IgD-negative memory B cell (primary cell): ENCODE data around the gene MIDN. TPM values are rescaled to one million over a fixed set of nuclear protein-coding genes. Genes with fewer than 3 reads are reported as not detected.

Source experiments
- H3K27ac Mint-ChIP-seq, 3 donors: one replicate each; pipeline ENCODE4 v1.8.0; 2020 to 2022; ENCODE audit warnings: mild to moderate bottlenecking in 3 of 3, mixed read lengths in 3 of 3, moderate library complexity in 1 of 3
- H3K27me3 Mint-ChIP-seq: one replicate; pipeline ENCODE4 v1.8.0; 2021; ENCODE audit warnings: mixed read lengths
- H3K36me3 Mint-ChIP-seq: one replicate; pipeline ENCODE4 v1.8.0; 2020; ENCODE audit warnings: mild to moderate bottlenecking, mixed read lengths
- H3K4me1 Mint-ChIP-seq, 3 donors: one replicate each; pipeline ENCODE4 v1.8.0; 2020 to 2022; ENCODE audit warnings: mixed read lengths in 3 of 3, mild to moderate bottlenecking in 1 of 3
- H3K4me3 Mint-ChIP-seq, 4 donors: one replicate each; pipeline ENCODE4 v1.8.0; 2020 to 2022; ENCODE audit warnings: mild to moderate bottlenecking in 4 of 4, mixed read lengths in 4 of 4, moderate library complexity in 3 of 4
- H3K9me3 Mint-ChIP-seq, 3 donors: one replicate each; pipeline ENCODE4 v1.8.0; 2020 to 2021; ENCODE audit warnings: mixed read lengths in 3 of 3, mild to moderate bottlenecking in 1 of 3
- polyA plus RNA-seq: library from polyadenylated mRNA; unstranded; fragments of 300-500 nt; fragmentation: Illumina TruSeq; gene quantifications from one replicate; pipeline ENCODE4 v1.2.3, GENCODE V29; 2021

The MIDN gene
- polyA plus RNA-seq, 1 donor from 2014 or later = 4.8 TPM

GRCh38 chr19:1254530-1255185, 6.3 kb downstream of the MIDN start:
- Mint-ChIP-seq H3K4me3 (peak overlapping the region in 2 of 4 donors; percentile 51 to 80), H3K27ac (peak overlapping the region in 2 of 3 donors; percentile 10 to 93), H3K4me1 (peaks cover 13 to 23% (median 16%) of the 10 kb centered on the region in 3 donors), H3K9me3 (no peaks in the 10 kb centered on the region), H3K27me3 (no peaks in the 10 kb centered on the region), H3K36me3 (peaks cover 4% of the 10 kb centered on the region)

- peak overlapping the region in 2 of 4 donors; percentile 32 to 67 for H3K4me3 Mint-ChIP-seq
Measured at GRCh38 chr19:1255186-1256161, 7.1 kb downstream of the MIDN start.

GRCh38 chr19:1256646-1257474, 8.5 kb downstream of the MIDN start:
- H3K27me3 Mint-ChIP-seq = no peaks in the 10 kb centered on the region
- H3K36me3 Mint-ChIP-seq = peaks cover 4% of the 10 kb centered on the region
- H3K27ac Mint-ChIP-seq = peak overlapping the region in 2 of 3 donors; percentile 71 to 95
- peaks cover 20 to 27% (median 26%) of the 10 kb centered on the region in 3 donors for H3K4me1 Mint-ChIP-seq
- H3K4me3 Mint-ChIP-seq = peak overlapping the region; percentile 41 to 92 (median 60)
- no peaks in the 10 kb centered on the region for H3K9me3 Mint-ChIP-seq

More at GRCh38 chr19:1255186-1256161, 7.1 kb downstream of the MIDN start:
- no peaks in the 10 kb centered on the region for H3K9me3 Mint-ChIP-seq
- H3K36me3 Mint-ChIP-seq = peaks cover 4% of the 10 kb centered on the region
- peak overlapping the region in 2 of 3 donors; percentile 23 to 93 for H3K27ac Mint-ChIP-seq
- H3K4me1 Mint-ChIP-seq = peaks cover 17 to 25% (median 19%) of the 10 kb centered on the region in 3 donors
- H3K27me3 Mint-ChIP-seq = no peaks in the 10 kb centered on the region

- Mint-ChIP-seq H3K4me1 (peaks cover 21 to 29% (median 27%) of the 10 kb centered on the region in 3 donors), H3K9me3 (no peaks in the 10 kb centered on the region), H3K36me3 (peaks cover 4% of the 10 kb centered on the region)
Measured at GRCh38 chr19:1257475-1258162, 9.2 kb downstream of the MIDN start.

GRCh38 chr19:1258163-1258492, 9.7 kb downstream of the MIDN start:
- peaks cover 24 to 30% (median 29%) of the 10 kb centered on the region in 3 donors for H3K4me1 Mint-ChIP-seq
- H3K9me3 Mint-ChIP-seq = no peaks in the 10 kb centered on the region
- H3K4me3 Mint-ChIP-seq = peak overlapping the region; percentile 71 to 93 (median 85)
- H3K36me3 Mint-ChIP-seq = peaks cover 4% of the 10 kb centered on the region
- H3K27ac Mint-ChIP-seq = peak overlapping the region; percentile 95 to 100 (median 98)
- H3K27me3 Mint-ChIP-seq = no peaks in the 10 kb centered on the region

More at GRCh38 chr19:1257475-1258162, 9.2 kb downstream of the MIDN start:
- Mint-ChIP-seq H3K27ac (peak overlapping the region; percentile 95 to 100 (median 98)), H3K27me3 (no peaks in the 10 kb centered on the region), H3K4me3 (peak overlapping the region; percentile 71 to 93 (median 85))

- peak overlapping the region; percentile 95 to 100 (median 98) for H3K27ac Mint-ChIP-seq
- H3K27me3 Mint-ChIP-seq = peaks cover 1% of the 10 kb centered on the region
- H3K4me1 Mint-ChIP-seq = peaks cover 27 to 35% (median 28%) of the 10 kb centered on the region in 3 donors
- peak overlapping the region; percentile 78 to 93 (median 88) for H3K4me3 Mint-ChIP-seq
- H3K36me3 Mint-ChIP-seq = peaks cover 4% of the 10 kb centered on the region
- H3K9me3 Mint-ChIP-seq = no peaks in the 10 kb centered on the region
Measured at GRCh38 chr19:1258707-1259205, 10.4 kb downstream of the MIDN start.

- peaks cover 1% of the 10 kb centered on the region for H3K27me3 Mint-ChIP-seq
- H3K4me3 Mint-ChIP-seq = peak overlapping the region; percentile 78 to 93 (median 88)
- H3K4me1 Mint-ChIP-seq = peaks cover 28 to 35% (median 30%) of the 10 kb centered on the region in 3 donors
- peak overlapping the region; percentile 95 to 100 (median 98) for H3K27ac Mint-ChIP-seq
- H3K9me3 Mint-ChIP-seq = no peaks in the 10 kb centered on the region
- H3K36me3 Mint-ChIP-seq = peaks cover 4% of the 10 kb centered on the region
Measured at GRCh38 chr19:1259206-1259875, 11.0 kb downstream of the MIDN start.

GRCh38 chr19:1259876-1260748, 11.7 kb downstream of the MIDN start:
- H3K27me3 Mint-ChIP-seq = peaks cover 1% of the 10 kb centered on the region
- H3K9me3 Mint-ChIP-seq = no peaks in the 10 kb centered on the region
- peaks cover 32 to 41% (median 34%) of the 10 kb centered on the region in 3 donors for H3K4me1 Mint-ChIP-seq
- H3K27ac Mint-ChIP-seq = peak overlapping the region; percentile 95 to 100 (median 98)
- peak overlapping the region; percentile 78 to 99 (median 93) for H3K4me3 Mint-ChIP-seq
- H3K36me3 Mint-ChIP-seq = peaks cover 3% of the 10 kb centered on the region

GRCh38 chr19:1260749-1261537, 12.6 kb downstream of the MIDN start:
- H3K9me3 Mint-ChIP-seq = no peaks in the 10 kb centered on the region
- peaks cover 1% of the 10 kb centered on the region for H3K27me3 Mint-ChIP-seq
- H3K4me3 Mint-ChIP-seq = peak overlapping the region; percentile 78 to 99 (median 96)
- peak overlapping the region; percentile 95 to 100 (median 98) for H3K27ac Mint-ChIP-seq
- H3K4me1 Mint-ChIP-seq = peaks cover 37 to 44% (median 40%) of the 10 kb centered on the region in 3 donors
- peaks cover 3% of the 10 kb centered on the region for H3K36me3 Mint-ChIP-seq

GRCh38 chr19:1261538-1261797, 13.1 kb downstream of the MIDN start:
- Mint-ChIP-seq H3K27ac (peak overlapping the region; percentile 95 to 100 (median 98)), H3K4me3 (peak overlapping the region; percentile 78 to 99 (median 96)), H3K9me3 (no peaks in the 10 kb centered on the region), H3K4me1 (peaks cover 38 to 44% (median 41%) of the 10 kb centered on the region in 3 donors), H3K36me3 (peaks cover 3% of the 10 kb centered on the region), H3K27me3 (peaks cover 1% of the 10 kb centered on the region)

- Mint-ChIP-seq H3K4me3 (peak overlapping the region; percentile 78 to 99 (median 96)), H3K36me3 (peaks cover 3% of the 10 kb centered on the region), H3K27me3 (peaks cover 1% of the 10 kb centered on the region), H3K9me3 (no peaks in the 10 kb centered on the region), H3K27ac (peak overlapping the region; percentile 95 to 100 (median 99)), H3K4me1 (peaks cover 38 to 44% (median 41%) of the 10 kb centered on the region in 3 donors)
Measured at GRCh38 chr19:1261798-1262622, 13.6 kb downstream of the MIDN start.
